Measurements from ENCODE around the gene ELAVL2. TPM values are rescaled to one million over a fixed set of nuclear protein-coding genes. Genes with fewer than 3 reads are reported as not detected.

The ELAVL2 gene
- total RNA-seq, 3 donors from 2014 or later: not detected

DNA sequence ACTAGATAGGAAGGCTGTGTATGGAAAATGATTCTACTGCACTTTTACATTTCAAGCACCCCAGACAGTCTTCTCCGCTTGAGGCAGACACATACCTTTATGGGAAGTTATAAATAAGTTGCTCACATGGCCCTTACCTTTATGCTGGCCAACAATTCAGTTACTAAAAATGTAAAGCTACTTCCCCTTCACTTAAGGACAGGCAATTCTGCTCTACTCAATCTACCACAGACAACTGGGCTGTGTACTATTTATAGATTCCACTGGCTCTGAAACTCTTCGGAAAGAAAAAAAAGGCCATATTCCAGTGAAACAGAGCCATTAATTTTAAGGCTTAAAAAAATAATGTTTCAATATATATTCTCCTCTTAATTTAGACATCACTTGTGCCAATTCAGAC lies 59.4 kb downstream of the ELAVL2 start:
- H3K4me1 Mint-ChIP-seq (ENCODE audit: low read depth): no peaks in the 10 kb centered on the region
- H3K4me3 Mint-ChIP-seq: no peak overlapping the region
- H3K9me3 Mint-ChIP-seq: peaks cover 7% of the 10 kb centered on the region
- H3K27me3 Mint-ChIP-seq (ENCODE audit: low read depth): no peaks in the 10 kb centered on the region
- H3K36me3 Mint-ChIP-seq (ENCODE audit: insufficient read depth): no peaks in the 10 kb centered on the region
- DNase-seq: no peak
- no peak for ATAC-seq

DNA sequence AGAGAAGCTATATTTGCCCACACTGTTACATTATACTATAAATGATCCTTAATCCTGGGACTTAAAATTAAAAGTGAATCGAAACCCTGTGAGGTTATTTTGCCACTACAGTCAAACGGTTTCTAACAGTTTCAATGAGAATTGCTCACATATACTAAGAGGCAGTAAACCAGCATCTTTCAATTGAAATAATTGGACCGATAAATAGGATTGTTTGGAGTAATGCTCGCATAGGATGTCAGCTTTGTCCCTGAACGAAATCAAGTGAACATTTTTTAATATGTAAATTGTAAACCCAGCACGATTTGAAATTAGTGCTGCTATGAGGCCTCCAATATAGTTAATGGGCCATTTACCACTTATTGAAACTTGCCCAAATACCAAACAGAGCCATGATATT lies 60.5 kb downstream of the ELAVL2 start:
- ATAC-seq (no peak), DNase-seq (no peak)
- Mint-ChIP-seq H3K36me3 (ENCODE audit: insufficient read depth) (no peaks in the 10 kb centered on the region), H3K9me3 (peaks cover 7% of the 10 kb centered on the region), H3K4me1 (ENCODE audit: low read depth) (no peaks in the 10 kb centered on the region), H3K4me3 (no peak overlapping the region), H3K27me3 (ENCODE audit: low read depth) (no peaks in the 10 kb centered on the region)

DNA sequence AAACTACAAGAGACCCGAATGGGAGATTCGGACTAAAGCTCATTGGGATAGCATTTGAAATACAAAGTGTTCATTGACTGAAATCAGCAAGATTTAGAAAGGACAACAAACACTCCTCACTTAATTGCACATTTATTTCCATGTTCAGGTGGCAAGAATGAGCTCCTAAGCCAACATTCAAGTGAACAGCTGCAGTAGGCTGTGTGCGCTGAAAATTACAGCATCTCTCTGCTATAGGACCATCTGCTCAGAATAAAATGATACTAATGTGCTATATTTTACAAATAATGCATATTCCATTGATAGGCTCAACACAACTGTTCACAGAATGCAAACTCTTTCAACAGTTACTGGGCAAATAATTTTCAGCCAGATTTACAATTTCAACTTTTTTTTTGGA lies 61.8 kb downstream of the ELAVL2 start:
- H3K4me3 Mint-ChIP-seq: no peak overlapping the region
- H3K27me3 Mint-ChIP-seq (ENCODE audit: low read depth): no peaks in the 10 kb centered on the region
- DNase-seq: no peak
- no peaks in the 10 kb centered on the region for H3K36me3 Mint-ChIP-seq (ENCODE audit: insufficient read depth)
- H3K9me3 Mint-ChIP-seq: peaks cover 7% of the 10 kb centered on the region
- no peaks in the 10 kb centered on the region for H3K4me1 Mint-ChIP-seq (ENCODE audit: low read depth)
- ATAC-seq: no peak

DNA sequence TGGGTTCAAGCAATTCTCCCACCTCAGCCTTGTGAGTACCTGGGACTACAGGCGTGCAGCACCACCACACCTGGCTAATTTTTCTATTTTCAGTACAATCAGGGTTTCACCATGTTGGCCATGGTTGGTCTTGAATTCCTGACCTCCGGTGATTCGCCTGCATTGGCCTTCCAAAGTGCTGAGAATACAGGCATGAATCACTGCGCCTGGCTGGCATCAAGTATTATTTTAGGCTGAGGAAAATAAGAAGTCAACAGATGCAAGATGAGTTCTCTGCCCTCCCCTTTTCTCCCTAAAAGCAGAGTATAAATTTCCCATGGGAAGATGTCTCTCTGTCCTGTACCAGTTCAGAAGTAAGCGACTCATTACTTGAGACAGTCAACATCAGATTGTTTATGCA lies 71.5 kb downstream of the ELAVL2 start:
- no peak for DNase-seq
- Mint-ChIP-seq H3K36me3 (ENCODE audit: insufficient read depth) (no peaks in the 10 kb centered on the region), H3K4me1 (ENCODE audit: low read depth) (no peaks in the 10 kb centered on the region), H3K4me3 (no peak overlapping the region), H3K9me3 (peaks cover 3% of the 10 kb centered on the region), H3K27me3 (ENCODE audit: low read depth) (no peaks in the 10 kb centered on the region)
- ATAC-seq: no peak

DNA sequence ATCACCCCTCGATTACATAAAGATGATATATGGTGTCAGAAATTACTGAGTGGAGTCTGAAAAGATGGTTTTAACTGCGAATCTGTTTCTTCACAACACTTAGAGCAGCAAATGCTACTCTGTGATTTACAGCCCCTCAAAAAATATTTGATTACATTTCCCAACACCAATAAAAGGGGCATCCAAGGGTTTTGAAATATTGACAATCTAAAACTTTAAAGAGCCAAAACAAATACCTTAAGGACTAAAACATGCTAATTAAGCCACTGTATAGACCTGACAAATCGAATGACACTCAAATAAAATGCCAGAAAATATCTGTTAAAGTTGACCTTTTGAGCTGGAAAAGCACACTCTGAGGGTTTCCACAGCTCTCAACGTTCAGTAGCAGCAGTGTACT lies 73.2 kb downstream of the ELAVL2 start:
- ATAC-seq: no peak
- Mint-ChIP-seq H3K4me3 (no peak overlapping the region), H3K4me1 (ENCODE audit: low read depth) (no peaks in the 10 kb centered on the region), H3K9me3 (peaks cover 3% of the 10 kb centered on the region), H3K36me3 (ENCODE audit: insufficient read depth) (no peaks in the 10 kb centered on the region), H3K27me3 (ENCODE audit: low read depth) (no peaks in the 10 kb centered on the region)
- DNase-seq: no peak

DNA sequence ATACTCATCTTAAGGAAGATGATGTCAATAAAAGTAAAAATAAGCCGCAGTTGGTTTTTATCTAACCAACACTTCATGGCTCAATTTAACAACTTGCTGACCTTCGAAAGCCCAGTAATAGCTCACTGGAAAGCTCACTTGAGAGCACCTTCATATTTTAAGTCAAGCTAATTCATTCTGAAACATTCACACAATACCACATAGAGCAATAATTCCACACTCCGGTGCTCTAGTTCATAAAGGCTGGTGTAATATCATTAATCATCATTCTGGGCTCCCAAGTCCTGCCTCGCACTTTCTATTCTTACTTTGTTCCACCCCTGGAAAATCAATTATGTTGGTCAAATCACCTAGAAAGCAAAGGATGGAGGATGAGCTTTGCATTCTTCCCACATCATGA lies 74.4 kb downstream of the ELAVL2 start:
- Mint-ChIP-seq H3K4me1 (ENCODE audit: low read depth) (no peaks in the 10 kb centered on the region), H3K27me3 (ENCODE audit: low read depth) (no peaks in the 10 kb centered on the region), H3K9me3 (peaks cover 3% of the 10 kb centered on the region), H3K4me3 (no peak overlapping the region), H3K36me3 (ENCODE audit: insufficient read depth) (no peaks in the 10 kb centered on the region)
- DNase-seq (no peak), ATAC-seq (no peak)

DNA sequence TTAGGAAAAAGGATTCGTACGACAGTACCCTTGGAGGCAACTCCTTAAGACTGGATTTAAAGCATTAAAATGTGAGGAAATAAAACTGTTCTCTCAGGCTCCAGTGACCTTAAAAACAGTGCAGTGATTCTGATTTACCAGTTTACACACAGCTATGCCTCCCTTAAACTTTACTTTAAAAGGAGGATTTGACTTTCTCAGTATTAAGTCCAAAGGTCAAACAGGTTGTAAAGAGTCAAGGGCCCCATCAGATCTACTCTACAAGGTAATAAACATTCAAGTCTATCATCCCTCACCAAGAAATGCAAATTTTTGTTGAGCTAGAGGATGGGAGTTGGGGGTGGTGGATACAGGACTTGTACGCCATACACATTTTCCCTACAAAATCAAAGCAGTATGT lies 75.2 kb downstream of the ELAVL2 start:
- DNase-seq: no peak
- Mint-ChIP-seq H3K36me3 (ENCODE audit: insufficient read depth) (no peaks in the 10 kb centered on the region), H3K4me1 (ENCODE audit: low read depth) (no peaks in the 10 kb centered on the region), H3K4me3 (no peak overlapping the region), H3K27me3 (ENCODE audit: low read depth) (no peaks in the 10 kb centered on the region), H3K9me3 (peaks cover 4% of the 10 kb centered on the region)
- no peak for ATAC-seq

DNA sequence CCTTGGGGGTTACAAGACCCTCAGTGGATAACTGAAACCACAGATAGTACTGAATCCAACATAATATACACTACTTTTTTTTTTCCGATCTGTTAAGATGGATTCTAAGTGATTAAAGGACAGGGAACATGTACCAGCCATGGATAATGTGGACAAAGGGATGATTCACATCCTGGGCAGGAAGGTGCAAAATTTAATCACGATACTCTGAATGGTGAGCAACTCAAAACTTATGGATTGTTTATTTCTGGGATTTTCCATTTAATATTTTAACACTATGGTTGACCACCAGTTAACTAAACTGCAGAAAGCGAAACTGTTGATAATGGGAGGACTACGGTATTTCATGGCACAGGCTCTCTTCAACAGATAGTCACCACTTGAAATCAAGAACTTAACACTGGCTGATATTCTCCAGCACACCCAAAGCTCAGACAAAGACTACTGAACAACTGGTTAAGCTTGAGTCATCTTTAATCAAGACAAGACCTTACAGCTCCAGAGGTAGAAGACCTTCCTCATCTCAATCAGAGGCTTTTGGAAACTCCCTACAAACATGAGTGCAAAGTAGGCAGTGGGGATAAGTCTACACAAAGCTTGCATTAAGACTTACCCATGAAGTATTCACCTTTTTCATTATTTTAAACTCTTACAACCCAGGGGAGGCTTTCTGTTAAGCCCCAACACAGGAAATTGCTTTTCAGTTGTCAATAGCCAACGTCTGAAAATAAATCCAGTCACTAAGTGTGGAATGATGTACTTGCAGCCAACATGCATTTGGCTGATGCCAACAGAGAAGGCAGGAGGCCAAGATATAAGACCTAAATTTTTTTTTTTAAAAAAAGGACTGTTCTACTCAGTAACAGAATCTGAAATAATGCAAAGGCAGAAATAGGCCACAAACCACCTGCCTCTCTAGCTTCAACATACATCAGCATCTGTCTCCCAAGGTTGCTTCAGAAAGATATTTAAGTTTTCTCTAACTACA lies 78.7 kb downstream of the ELAVL2 start:
- no peak for ATAC-seq
- DNase-seq: no peak
- Mint-ChIP-seq H3K4me3 (no peak overlapping the region), H3K4me1 (ENCODE audit: low read depth) (no peaks in the 10 kb centered on the region), H3K27me3 (ENCODE audit: low read depth) (no peaks in the 10 kb centered on the region), H3K9me3 (peaks cover 6% of the 10 kb centered on the region), H3K36me3 (ENCODE audit: insufficient read depth) (no peaks in the 10 kb centered on the region)

DNA sequence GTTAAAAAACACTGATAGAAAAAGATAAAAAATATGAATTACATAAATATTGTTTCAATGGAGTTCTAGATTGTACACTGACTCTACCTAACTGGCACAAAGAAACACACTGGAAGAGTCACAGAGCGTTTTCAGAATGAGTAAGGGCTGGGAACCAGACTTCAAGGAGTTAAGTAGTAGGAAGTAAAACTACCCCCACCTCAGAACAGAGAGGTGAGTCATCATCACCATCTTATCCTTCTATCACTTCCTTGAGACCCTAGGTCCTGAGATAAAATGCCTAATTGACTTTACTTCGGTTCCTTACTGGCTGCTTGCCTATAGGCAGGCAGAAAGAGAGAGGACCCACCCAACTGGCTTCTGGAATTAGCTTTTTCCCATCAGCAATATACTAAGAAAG lies 79.7 kb downstream of the ELAVL2 start:
- Mint-ChIP-seq H3K4me3 (no peak overlapping the region), H3K9me3 (peaks cover 12% of the 10 kb centered on the region), H3K27me3 (ENCODE audit: low read depth) (no peaks in the 10 kb centered on the region), H3K4me1 (ENCODE audit: low read depth) (no peaks in the 10 kb centered on the region), H3K36me3 (ENCODE audit: insufficient read depth) (no peaks in the 10 kb centered on the region)
- DNase-seq (no peak), ATAC-seq (no peak)

DNA sequence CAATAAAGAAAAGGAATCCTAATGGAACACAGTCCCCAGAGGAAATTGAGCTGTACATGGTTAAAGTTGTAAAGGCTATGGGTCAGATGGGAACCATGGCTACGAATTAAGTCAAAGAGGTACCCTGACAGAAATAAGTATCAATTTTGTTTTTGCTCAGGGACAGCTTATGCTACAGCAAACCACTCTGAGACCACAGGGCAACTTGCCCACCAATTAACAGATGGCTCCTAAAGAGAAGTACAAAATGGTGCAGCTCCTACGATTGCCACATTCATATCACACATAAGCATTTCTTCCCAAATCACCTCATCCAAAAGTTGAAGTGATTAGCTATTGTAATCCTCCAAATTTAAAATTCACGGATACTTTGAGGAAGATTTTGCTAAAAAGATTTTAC lies 83.0 kb downstream of the ELAVL2 start:
- DNase-seq (no peak), ATAC-seq (no peak)
- H3K4me1 Mint-ChIP-seq (ENCODE audit: low read depth): no peaks in the 10 kb centered on the region
- no peak overlapping the region for H3K4me3 Mint-ChIP-seq
- H3K36me3 Mint-ChIP-seq (ENCODE audit: insufficient read depth): no peaks in the 10 kb centered on the region
- no peaks in the 10 kb centered on the region for H3K27me3 Mint-ChIP-seq (ENCODE audit: low read depth)
- peaks cover 11% of the 10 kb centered on the region for H3K9me3 Mint-ChIP-seq

DNA sequence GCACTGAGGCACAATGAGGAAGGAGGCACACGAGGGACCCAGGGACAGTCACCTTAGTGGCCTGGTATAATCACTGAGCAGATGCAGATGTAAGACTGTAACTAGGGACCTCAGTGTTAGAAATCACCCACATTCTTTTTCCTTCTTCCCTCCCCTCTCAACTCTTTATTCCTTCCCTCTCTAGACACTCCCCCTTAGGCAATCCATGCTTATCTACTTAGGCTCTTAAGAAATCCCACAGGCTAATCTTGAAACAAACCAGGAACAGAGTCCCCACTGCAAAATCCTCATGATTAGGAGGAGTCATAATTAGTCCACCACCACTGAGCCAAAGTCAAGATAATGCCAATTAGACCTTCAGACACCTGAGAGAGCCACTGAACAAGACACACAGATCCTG lies 84.7 kb downstream of the ELAVL2 start:
- ATAC-seq (no peak), DNase-seq (no peak)
- Mint-ChIP-seq H3K27me3 (ENCODE audit: low read depth) (no peaks in the 10 kb centered on the region), H3K36me3 (ENCODE audit: insufficient read depth) (no peaks in the 10 kb centered on the region), H3K9me3 (peaks cover 14% of the 10 kb centered on the region), H3K4me1 (ENCODE audit: low read depth) (no peaks in the 10 kb centered on the region), H3K4me3 (no peak overlapping the region)

DNA sequence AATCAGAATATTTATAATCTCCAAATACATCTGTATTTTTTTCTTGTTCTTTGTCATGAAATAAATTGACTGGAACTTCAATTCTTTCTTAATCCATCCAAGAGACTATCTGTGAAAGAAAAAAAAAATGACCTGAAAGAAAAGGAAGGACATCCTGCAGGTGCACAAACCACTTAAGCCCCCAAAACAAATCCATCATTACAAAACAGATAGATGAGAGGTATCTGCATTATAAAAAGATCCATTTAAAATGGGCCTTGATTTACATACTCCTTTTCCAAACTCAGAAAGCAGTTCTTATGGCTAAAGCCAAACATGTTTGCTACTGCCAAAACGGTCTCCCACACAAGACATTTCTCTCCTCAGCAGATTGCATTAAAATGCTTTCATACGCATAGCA lies 85.5 kb downstream of the ELAVL2 start:
- Mint-ChIP-seq H3K36me3 (ENCODE audit: insufficient read depth) (no peaks in the 10 kb centered on the region), H3K9me3 (peaks cover 11% of the 10 kb centered on the region), H3K4me1 (ENCODE audit: low read depth) (no peaks in the 10 kb centered on the region), H3K4me3 (no peak overlapping the region), H3K27me3 (ENCODE audit: low read depth) (no peaks in the 10 kb centered on the region)
- DNase-seq: no peak
- ATAC-seq: no peak

DNA sequence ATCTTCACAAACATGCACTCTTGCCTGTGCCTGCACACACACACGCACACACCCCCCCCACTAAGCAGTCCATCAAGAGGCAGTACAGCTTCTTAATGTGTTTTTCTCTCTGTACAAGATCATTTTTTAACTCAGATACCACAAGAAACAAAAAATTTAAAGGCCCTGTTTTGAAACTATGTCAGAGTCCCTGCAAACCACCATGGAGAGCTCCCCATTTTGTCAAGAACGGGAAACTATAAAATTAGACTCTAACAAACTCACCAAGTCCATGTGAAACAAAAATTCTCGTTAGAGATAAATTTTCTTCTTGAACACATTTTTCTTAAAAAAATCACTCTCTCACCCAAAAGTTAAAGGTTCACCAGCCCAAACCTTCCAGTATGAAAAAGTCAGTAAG lies 86.3 kb downstream of the ELAVL2 start:
- Mint-ChIP-seq H3K27me3 (ENCODE audit: low read depth) (no peaks in the 10 kb centered on the region), H3K9me3 (peaks cover 11% of the 10 kb centered on the region), H3K4me3 (no peak overlapping the region), H3K36me3 (ENCODE audit: insufficient read depth) (no peaks in the 10 kb centered on the region), H3K4me1 (ENCODE audit: low read depth) (no peaks in the 10 kb centered on the region)
- ATAC-seq: no peak
- DNase-seq: no peak

DNA sequence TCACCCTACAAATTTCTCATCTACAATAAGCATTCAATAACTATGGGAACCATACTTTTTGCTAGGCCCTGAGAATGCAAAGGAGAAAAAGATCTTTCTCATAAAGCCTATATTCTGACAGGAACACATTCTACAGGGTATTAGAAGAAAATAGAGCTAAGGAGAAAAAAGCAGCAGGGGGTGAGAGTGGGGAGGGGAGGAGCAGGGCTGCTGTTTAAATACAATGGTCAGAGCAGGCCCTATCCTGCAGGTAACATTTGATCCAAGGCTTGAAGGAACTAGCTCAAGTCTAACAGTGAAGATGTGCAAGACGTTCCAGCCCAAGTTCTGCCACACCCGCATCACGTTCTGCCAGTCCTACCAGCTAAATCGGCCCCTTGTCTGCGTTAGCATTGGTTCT lies 89.7 kb downstream of the ELAVL2 start:
- no peak overlapping the region for H3K4me3 Mint-ChIP-seq

DNA sequence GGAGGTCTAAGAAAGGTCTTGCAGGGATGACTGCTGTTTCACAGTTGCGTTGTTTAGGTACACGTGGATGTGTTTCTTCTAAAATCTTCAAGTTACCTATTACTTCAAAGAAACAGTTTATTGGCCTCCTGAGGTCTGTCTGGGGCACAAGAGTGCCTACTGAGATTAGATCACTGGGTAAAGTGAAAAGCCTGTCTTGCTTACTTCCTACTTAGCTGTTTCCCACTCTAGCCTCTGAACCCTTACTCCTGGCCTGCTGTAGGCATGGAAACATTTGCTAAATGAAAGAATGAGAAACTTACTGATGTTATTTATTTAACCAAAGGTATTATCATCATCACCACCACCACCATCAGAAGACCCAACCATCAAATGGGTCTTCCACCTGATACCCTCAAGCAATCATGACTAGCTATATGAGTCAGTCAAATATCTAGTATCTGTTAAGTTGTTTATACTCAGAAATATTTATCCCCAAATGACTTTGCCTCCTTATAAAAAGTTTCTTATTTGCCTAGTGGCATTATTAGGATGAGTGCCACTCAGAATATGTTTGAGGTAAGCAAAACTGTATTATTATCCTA lies 92.5 kb downstream of the ELAVL2 start:
- no peak for DNase-seq
- H3K4me3 Mint-ChIP-seq: no peak overlapping the region
- H3K9me3 Mint-ChIP-seq: peaks cover 11% of the 10 kb centered on the region
- no peaks in the 10 kb centered on the region for H3K4me1 Mint-ChIP-seq (ENCODE audit: low read depth)
- H3K36me3 Mint-ChIP-seq (ENCODE audit: insufficient read depth): no peaks in the 10 kb centered on the region
- H3K27me3 Mint-ChIP-seq (ENCODE audit: low read depth): no peaks in the 10 kb centered on the region
- ATAC-seq: no peak

More for the DNA sequence above, 89.7 kb downstream of the ELAVL2 start:
- no peak for DNase-seq
- H3K9me3 Mint-ChIP-seq: peaks cover 11% of the 10 kb centered on the region
- no peaks in the 10 kb centered on the region for H3K27me3 Mint-ChIP-seq (ENCODE audit: low read depth)
- no peaks in the 10 kb centered on the region for H3K4me1 Mint-ChIP-seq (ENCODE audit: low read depth)
- no peak for ATAC-seq
- H3K36me3 Mint-ChIP-seq (ENCODE audit: insufficient read depth): no peaks in the 10 kb centered on the region

All from activated T-cell treated with anti-CD3 and anti-CD28 coated beads, Interleukin-2, amount 50 U/mL, for 4 hours (primary cell).